Neural crest cell (in vitro differentiated cells): Measurements from ENCODE around the gene SUOX. TPM values are rescaled to one million over a fixed set of nuclear protein-coding genes. Genes with fewer than 3 reads are reported as not detected.

ENCODE experiments used
- DNase-seq: peaks from one replicate; pipeline ENCODE4 v3.0.0; 2021; ENCODE audit warnings: low read depth, mixed read lengths, low spot score
- H3K27ac Mint-ChIP-seq: one replicate; pipeline ENCODE4 v1.8.0; 2021; ENCODE audit warnings: mild to moderate bottlenecking, mixed read lengths; ENCODE audit not compliant: unreplicated experiment
- H3K27me3 Mint-ChIP-seq: 2 replicates; pipeline ENCODE4 v1.8.0; 2021; ENCODE audit warnings: low read depth, mild to moderate bottlenecking, mixed read lengths
- H3K36me3 Mint-ChIP-seq: 2 replicates; pipeline ENCODE4 v1.8.0; 2021; ENCODE audit warnings: low read depth, mild to moderate bottlenecking, mixed read lengths
- H3K4me1 Mint-ChIP-seq: 2 replicates; pipeline ENCODE4 v1.8.0; 2021; ENCODE audit warnings: mixed read lengths
- H3K4me3 Mint-ChIP-seq: one replicate; pipeline ENCODE4 v1.8.0; 2021; ENCODE audit warnings: mild to moderate bottlenecking, mixed read lengths
- H3K9me3 Mint-ChIP-seq: 2 replicates; pipeline ENCODE4 v1.8.0; 2021; ENCODE audit warnings: mixed read lengths
- CTCF ChIP-seq: fragments of 200-600 bp; sonication (generic); conservative IDR thresholded peaks from 2 replicates; pipeline ENCODE4 v1.5.0; 2021; ENCODE audit warnings: antibody characterized with exemption, mild to moderate bottlenecking
- total RNA-seq: library from RNA; stranded (reverse); gene quantifications from 2 replicates; pipeline ENCODE4 v1.2.1, GENCODE V29; 2021

The SUOX gene
- total RNA-seq, 1 donor from 2014 or later, result 30.4 TPM

- Mint-ChIP-seq H3K36me3 (peaks cover 34% of the 10 kb centered on the region), H3K4me3 (peak overlapping the region; percentile 15), H3K4me1 (peaks cover 5% of the 10 kb centered on the region), H3K9me3 (no peaks in the 10 kb centered on the region), H3K27me3 (no peaks in the 10 kb centered on the region), H3K27ac (no peak overlapping the region)
- peak; percentile 45 for DNase-seq
- TF ChIP-seq CTCF, result peak; percentile 77
Observed at GRCh38 chr12:56029666-56030293, 32.7 kb downstream of the SUOX start.

- Mint-ChIP-seq H3K27ac (no peak overlapping the region), H3K4me3 (no peak overlapping the region), H3K36me3 (peaks cover 36% of the 10 kb centered on the region), H3K4me1 (peaks cover 5% of the 10 kb centered on the region), H3K9me3 (no peaks in the 10 kb centered on the region), H3K27me3 (no peaks in the 10 kb centered on the region)
- TF ChIP-seq CTCF, result no peak
- no peak for DNase-seq
Observed at GRCh38 chr12:56031987-56032386, 34.9 kb downstream of the SUOX start.

- Mint-ChIP-seq H3K27me3 (no peaks in the 10 kb centered on the region), H3K27ac (no peak overlapping the region), H3K4me1 (peaks cover 14% of the 10 kb centered on the region), H3K9me3 (no peaks in the 10 kb centered on the region), H3K4me3 (no peak overlapping the region), H3K36me3 (peaks cover 26% of the 10 kb centered on the region)
- no peak for DNase-seq
- TF ChIP-seq CTCF, result no peak
Observed at GRCh38 chr12:56034586-56035332, 37.7 kb downstream of the SUOX start.

DNA sequence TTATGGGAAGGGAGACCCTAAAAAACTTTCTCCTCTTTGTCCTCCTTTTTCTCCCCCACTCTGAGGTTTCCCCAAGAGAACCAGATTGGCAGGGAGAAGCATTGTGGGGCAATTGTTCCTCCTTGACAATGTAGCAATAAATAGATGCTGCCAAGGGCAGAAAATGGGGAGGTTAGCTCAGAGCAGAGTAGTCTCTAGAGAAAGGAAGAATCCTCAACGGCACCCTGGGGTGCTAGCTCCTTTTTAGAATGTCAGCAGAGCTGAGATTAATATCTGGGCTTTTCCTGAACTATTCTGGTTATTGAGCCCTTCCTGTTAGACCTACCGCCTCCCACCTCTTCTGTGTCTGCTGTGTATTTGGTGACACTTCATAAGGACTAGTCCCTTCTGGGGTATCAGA, 40.1 kb downstream of the SUOX start:
- no peaks in the 10 kb centered on the region for H3K27me3 Mint-ChIP-seq
- no peak overlapping the region for H3K4me3 Mint-ChIP-seq
- H3K27ac Mint-ChIP-seq, result peak overlapping the region; percentile 19

DNA sequence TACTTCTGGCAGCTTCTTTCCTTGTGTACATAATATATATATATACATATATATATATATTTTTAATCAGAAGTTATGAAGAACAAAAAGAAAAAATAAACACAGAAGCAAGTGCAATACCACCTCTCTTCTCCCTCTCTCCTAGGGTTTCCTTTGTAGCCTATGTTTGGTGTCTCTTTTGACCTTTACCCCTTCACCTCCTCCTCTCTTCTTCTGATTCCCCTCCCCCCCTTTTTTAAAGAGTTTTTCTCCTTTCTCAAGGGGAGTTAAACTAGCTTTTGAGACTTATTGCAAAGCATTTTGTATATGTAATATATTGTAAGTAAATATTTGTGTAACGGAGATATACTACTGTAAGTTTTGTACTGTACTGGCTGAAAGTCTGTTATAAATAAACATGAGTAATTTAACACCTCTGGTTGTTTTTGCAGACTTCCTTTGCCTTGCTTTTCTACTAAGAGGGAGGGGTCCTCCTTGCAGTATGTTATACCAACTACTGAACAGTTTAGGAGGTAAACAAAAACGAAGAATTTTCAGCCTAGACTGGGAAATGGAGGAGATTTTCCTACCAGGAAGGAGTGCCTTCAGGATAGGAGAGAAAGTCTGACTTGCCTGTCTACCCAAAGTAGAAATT, 41.1 kb downstream of the SUOX start:
- no peak for DNase-seq
- no peaks in the 10 kb centered on the region for H3K27me3 Mint-ChIP-seq
- no peak overlapping the region for H3K4me3 Mint-ChIP-seq
- H3K9me3 Mint-ChIP-seq, result no peaks in the 10 kb centered on the region
- no peak for TF ChIP-seq CTCF
- H3K36me3 Mint-ChIP-seq, result peaks cover 18% of the 10 kb centered on the region
- no peak overlapping the region for H3K27ac Mint-ChIP-seq
- H3K4me1 Mint-ChIP-seq, result peaks cover 35% of the 10 kb centered on the region

More for the DNA sequence above, 40.1 kb downstream of the SUOX start:
- no peak for TF ChIP-seq CTCF
- DNase-seq, result no peak
- H3K4me1 Mint-ChIP-seq, result peaks cover 28% of the 10 kb centered on the region
- H3K9me3 Mint-ChIP-seq, result no peaks in the 10 kb centered on the region
- peaks cover 19% of the 10 kb centered on the region for H3K36me3 Mint-ChIP-seq
